OCI-LY7 (cell line): ENCODE results near the gene KCNN1. TPM values are rescaled to one million over a fixed set of nuclear protein-coding genes. Genes with fewer than 3 reads are reported as not detected.

Experiments used
- BruUV-seq: library from RNA; stranded (reverse); fragments of 400-500 nt; replicated peaks from 2 replicates; lab custom pipeline; 2021; lab: Mats Ljungman, UMichigan
- CTCF ChIA-PET: fragments of 300-600 bp; sonication (Branson Sonifier 250); formaldehyde crosslinking; loops from one replicate; lab custom pipeline; 2022; ENCODE audit warnings: antibody characterized with exemption; ENCODE audit not compliant: unreplicated experiment; lab: Charles Lee
- POLR2A ChIA-PET: fragments of 300-600 bp; sonication (Branson Sonifier 250); formaldehyde crosslinking; loops from one replicate; lab custom pipeline; 2022; ENCODE audit warnings: antibody characterized with exemption; lab: Charles Lee
- DNase-seq: peaks from one replicate; pipeline ENCODE4 v3.0.0-alpha.2; 2015; ENCODE audit warnings: low spot score
- H2AFZ ChIP-seq: fragments of 200-600 bp; sonication (generic), shearing (Covaris generic); 2 replicates; pipeline ENCODE4 v1.6.1; 2014; ENCODE audit warnings: mild to moderate bottlenecking, antibody characterized with exemption, low read length, moderate library complexity
- H3K27ac ChIP-seq: fragments of 200-600 bp; sonication (generic); 2 replicates; pipeline ENCODE4 v1.5.1; 2014; ENCODE audit warnings: mixed run types, low read depth, mild to moderate bottlenecking, moderate library complexity, low read length, inconsistent platforms; ENCODE audit not compliant: poor library complexity, severe bottlenecking
- H3K36me3 ChIP-seq: fragments of 200-600 bp; sonication (generic); 2 replicates; pipeline ENCODE4 v1.6.1; 2014; ENCODE audit warnings: mild to moderate bottlenecking, antibody characterized with exemption, low read length, moderate library complexity, mixed read lengths; ENCODE audit not compliant: insufficient read depth
- H3K4me1 ChIP-seq: fragments of 200-600 bp; sonication (generic); 2 replicates; pipeline ENCODE4 v1.5.1; 2014; ENCODE audit warnings: mild to moderate bottlenecking, low read length; ENCODE audit not compliant: insufficient read depth, poor library complexity, severe bottlenecking
- H3K4me2 ChIP-seq: fragments of 200-600 bp; sonication (generic); 2 replicates; pipeline ENCODE4 v1.6.1; 2014; ENCODE audit warnings: mild to moderate bottlenecking, low read length
- H3K4me3 ChIP-seq: fragments of 200-600 bp; sonication (generic); 2 replicates; pipeline ENCODE4 v1.5.1; 2014; ENCODE audit warnings: mild to moderate bottlenecking, low read depth, low read length; ENCODE audit not compliant: poor library complexity, severe bottlenecking
- H3K79me2 ChIP-seq: fragments of 200-600 bp; sonication (generic); 2 replicates; pipeline ENCODE4 v1.6.1; 2016; ENCODE audit warnings: low read depth, mild to moderate bottlenecking, low read length, moderate library complexity, mixed read lengths; ENCODE audit not compliant: insufficient read depth
- H3K9me2 ChIP-seq: fragments of 200-600 bp; sonication (generic); 2 replicates; pipeline ENCODE4 v1.6.1; 2016; ENCODE audit warnings: mild to moderate bottlenecking, low read length, mixed read lengths; ENCODE audit not compliant: insufficient read depth
- H3K9me3 ChIP-seq: fragments of 200-600 bp; sonication (generic); 2 replicates; pipeline ENCODE4 v1.6.1; 2014; ENCODE audit warnings: mild to moderate bottlenecking, mixed run types, low read length, mixed read lengths
- H4K20me1 ChIP-seq: fragments of 200-600 bp; sonication (generic); 2 replicates; pipeline ENCODE4 v1.6.1; 2014; ENCODE audit warnings: mild to moderate bottlenecking, antibody characterized with exemption, low read length, moderate library complexity, mixed read lengths; ENCODE audit not compliant: insufficient read depth
- EZH2phosphoT487 ChIP-seq: fragments of 200-600 bp; sonication (generic); IDR thresholded peaks from 2 replicates; pipeline ENCODE4 v1.6.1; 2018; ENCODE audit warnings: low read depth, borderline replicate concordance, mild to moderate bottlenecking, mixed run types, antibody characterized with exemption, low read length, moderate library complexity, mixed read lengths
- intact Hi-C: fragments of 100-400 bp; cut with micrococcal nuclease; formaldehyde crosslinking; loops from one replicate; pipeline ENCODE4 v1.10.0; 2022; ENCODE audit not compliant: unreplicated experiment
- total RNA-seq, 2 experiments: library from RNA; depleted of rRNA in 1 of 2; stranded (reverse); fragments of >200 nt in 1 of 2; shearing (Covaris generic) in 1 of 2; gene quantifications; 2 replicates each; pipeline ENCODE4 v1.2.3, GENCODE V29; 2014 to 2022
- TF ChIP-seq, protein P1 (sequence below): fragments of 200-600 bp; sonication (generic); conservative IDR thresholded peaks from 2 replicates; pipeline ENCODE4 v1.5.1; 2014; ENCODE audit warnings: mild to moderate bottlenecking, antibody characterized with exemption, low read length, moderate library complexity, mixed read lengths

KCNN1 gene
- total RNA-seq, 2 experiments from 2014 or later: 0.57 to 1.1 TPM

DNA sequence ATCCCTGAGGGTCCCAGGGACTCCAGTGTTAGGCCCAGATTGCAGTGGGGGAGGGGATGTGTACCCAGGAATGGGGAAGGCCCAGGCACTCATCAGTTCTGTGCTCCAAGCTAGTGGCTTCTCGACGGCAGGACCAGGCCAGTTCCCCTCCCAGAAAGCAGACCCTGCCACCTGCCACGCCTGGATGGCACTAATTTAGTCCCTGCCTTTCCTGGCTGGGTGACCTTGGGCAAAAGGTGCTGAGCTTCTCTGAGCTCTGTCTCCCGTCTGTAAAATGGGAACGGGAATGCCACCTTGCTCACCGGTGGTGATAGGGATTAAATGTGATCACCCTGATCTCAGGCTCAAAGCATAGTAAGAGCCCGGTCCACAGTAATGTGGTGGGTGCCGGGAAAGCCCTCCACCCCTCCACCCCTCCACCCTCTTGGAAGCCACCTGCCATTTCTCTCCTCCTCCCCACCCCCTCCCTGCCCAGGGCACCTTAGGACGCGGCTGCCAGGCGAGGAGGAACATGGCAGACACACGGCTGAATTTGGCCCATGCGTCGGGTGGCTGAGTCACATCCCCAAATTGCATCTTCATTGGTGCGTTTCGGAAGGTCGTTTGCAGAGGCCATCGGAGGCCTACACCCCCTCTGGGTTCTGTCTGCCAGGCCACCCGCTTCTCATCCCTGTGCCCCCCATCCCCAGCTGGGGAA lies 2.3 kb downstream of the KCNN1 start:
- Histone ChIP-seq H3K4me1 (no peaks in the 10 kb centered on the region), H3K9me2 (no peaks in the 10 kb centered on the region), H3K27ac (no peak overlapping the region), H4K20me1 (no peaks in the 10 kb centered on the region), H3K9me3 (no peaks in the 10 kb centered on the region), H3K36me3 (no peaks in the 10 kb centered on the region), H2AFZ (no peak overlapping the region), H3K79me2 (no peaks in the 10 kb centered on the region), H3K4me3 (no peak overlapping the region), H3K4me2 (no peak overlapping the region)
- ChIA-PET POLR2A (interaction anchor here (0.5 kb wide), 1 partner anchor 459 kb away, joined by 6 read pairs; no protein-coding TSS in a partner anchor), CTCF (no interaction called here)
- BruUV-seq: no TSS peak
- intact Hi-C loops: no loop called here
- no peak for TF ChIP-seq EZH2phosphoT487
- TF ChIP-seq, protein P1, sequence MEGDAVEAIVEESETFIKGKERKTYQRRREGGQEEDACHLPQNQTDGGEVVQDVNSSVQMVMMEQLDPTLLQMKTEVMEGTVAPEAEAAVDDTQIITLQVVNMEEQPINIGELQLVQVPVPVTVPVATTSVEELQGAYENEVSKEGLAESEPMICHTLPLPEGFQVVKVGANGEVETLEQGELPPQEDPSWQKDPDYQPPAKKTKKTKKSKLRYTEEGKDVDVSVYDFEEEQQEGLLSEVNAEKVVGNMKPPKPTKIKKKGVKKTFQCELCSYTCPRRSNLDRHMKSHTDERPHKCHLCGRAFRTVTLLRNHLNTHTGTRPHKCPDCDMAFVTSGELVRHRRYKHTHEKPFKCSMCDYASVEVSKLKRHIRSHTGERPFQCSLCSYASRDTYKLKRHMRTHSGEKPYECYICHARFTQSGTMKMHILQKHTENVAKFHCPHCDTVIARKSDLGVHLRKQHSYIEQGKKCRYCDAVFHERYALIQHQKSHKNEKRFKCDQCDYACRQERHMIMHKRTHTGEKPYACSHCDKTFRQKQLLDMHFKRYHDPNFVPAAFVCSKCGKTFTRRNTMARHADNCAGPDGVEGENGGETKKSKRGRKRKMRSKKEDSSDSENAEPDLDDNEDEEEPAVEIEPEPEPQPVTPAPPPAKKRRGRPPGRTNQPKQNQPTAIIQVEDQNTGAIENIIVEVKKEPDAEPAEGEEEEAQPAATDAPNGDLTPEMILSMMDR: no peak
- DNase-seq: no peak

DNA sequence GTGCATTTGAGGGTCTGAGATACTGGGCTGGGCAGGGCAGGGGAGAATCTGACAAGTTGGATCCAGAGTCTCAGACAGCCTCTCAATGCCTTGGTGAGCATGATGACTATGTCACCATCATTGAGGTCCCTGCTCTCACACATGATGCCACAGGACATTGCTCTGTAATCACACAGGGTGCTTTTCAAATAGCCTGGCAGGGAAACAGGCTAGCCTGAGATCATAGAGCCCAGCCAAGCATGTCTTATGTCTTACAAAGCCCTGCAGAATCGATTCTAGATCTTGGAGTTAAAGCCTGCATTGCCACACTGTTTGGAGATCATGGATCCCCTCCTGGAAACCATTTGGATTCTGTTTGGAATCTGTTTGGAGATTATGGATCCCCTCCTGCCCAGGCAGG lies 5.3 kb downstream of the KCNN1 start:
- BruUV-seq: no TSS peak
- Histone ChIP-seq H4K20me1 (no peaks in the 10 kb centered on the region), H3K79me2 (no peaks in the 10 kb centered on the region), H3K4me2 (no peak overlapping the region), H3K9me3 (no peaks in the 10 kb centered on the region), H3K27ac (no peak overlapping the region), H3K4me3 (no peak overlapping the region), H2AFZ (no peak overlapping the region), H3K9me2 (no peaks in the 10 kb centered on the region), H3K36me3 (no peaks in the 10 kb centered on the region), H3K4me1 (no peaks in the 10 kb centered on the region)
- TF ChIP-seq, protein P1: no peak
- TF ChIP-seq EZH2phosphoT487: no peak
- ChIA-PET CTCF (no interaction called here), POLR2A (interaction anchor here (0.5 kb wide), 1 partner anchor 117 kb away, joined by 5 read pairs; no protein-coding TSS in a partner anchor)
- DNase-seq: no peak
- intact Hi-C loops: no loop called here

DNA sequence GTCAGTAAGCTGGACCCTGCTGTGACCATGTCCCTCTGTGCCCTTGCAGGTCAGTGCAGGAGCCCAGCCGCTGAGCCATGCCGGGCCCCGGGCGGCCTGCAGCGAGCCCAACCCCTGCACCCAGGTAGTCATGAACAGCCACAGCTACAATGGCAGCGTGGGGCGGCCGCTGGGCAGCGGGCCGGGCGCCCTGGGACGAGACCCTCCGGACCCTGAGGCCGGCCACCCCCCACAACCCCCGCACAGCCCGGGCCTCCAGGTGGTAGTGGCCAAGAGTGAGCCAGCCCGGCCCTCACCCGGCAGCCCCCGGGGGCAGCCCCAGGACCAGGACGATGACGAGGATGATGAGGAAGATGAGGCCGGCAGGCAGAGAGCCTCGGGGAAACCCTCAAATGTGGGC lies 6.9 kb downstream of the KCNN1 start:
- Histone ChIP-seq H4K20me1 (no peaks in the 10 kb centered on the region), H3K9me3 (no peaks in the 10 kb centered on the region), H3K9me2 (no peaks in the 10 kb centered on the region), H3K4me2 (no peak overlapping the region), H3K4me1 (no peaks in the 10 kb centered on the region), H3K27ac (no peak overlapping the region), H2AFZ (no peak overlapping the region), H3K36me3 (no peaks in the 10 kb centered on the region), H3K4me3 (no peak overlapping the region), H3K79me2 (no peaks in the 10 kb centered on the region)
- intact Hi-C loops: no loop called here
- ChIA-PET POLR2A (no interaction called here), CTCF (no interaction called here)
- no TSS peak for BruUV-seq
- no peak for DNase-seq
- TF ChIP-seq EZH2phosphoT487: no peak
- TF ChIP-seq, protein P1: no peak
